GM15510 (cell line): ENCODE results near the gene MCUB.

Source experiments
- POLR2A ChIP-seq: IDR thresholded peaks from 3 replicates; pipeline ENCODE4 v1.6.1; 2011; ENCODE audit warnings: borderline replicate concordance; ENCODE audit not compliant: insufficient read length; ENCODE audit errors: extremely low read depth

The MCUB gene

GRCh38 chr4:109610489-109610888 lies 50.4 kb downstream of the MCUB start:
- no peak for TF ChIP-seq POLR2A

GRCh38 chr4:109611045-109611646 lies 51.1 kb downstream of the MCUB start:
- TF ChIP-seq POLR2A = no peak

GRCh38 chr4:109614015-109614414 lies 54.0 kb downstream of the MCUB start:
- TF ChIP-seq POLR2A = no peak

GRCh38 chr4:109614466-109614865 lies 54.4 kb downstream of the MCUB start:
- no peak for TF ChIP-seq POLR2A

GRCh38 chr4:109615742-109616141 lies 55.7 kb downstream of the MCUB start:
- TF ChIP-seq POLR2A = no peak

- no peak for TF ChIP-seq POLR2A
Measured at GRCh38 chr4:109616243-109616642, 56.2 kb downstream of the MCUB start.

GRCh38 chr4:109622626-109623025 lies 62.6 kb downstream of the MCUB start:
- TF ChIP-seq POLR2A = no peak

- no peak for TF ChIP-seq POLR2A
Measured at GRCh38 chr4:109624536-109624935, 64.5 kb downstream of the MCUB start.

GRCh38 chr4:109627361-109627760 lies 67.3 kb downstream of the MCUB start:
- TF ChIP-seq POLR2A = no peak

- TF ChIP-seq POLR2A = no peak
Measured at GRCh38 chr4:109629775-109630174, 69.7 kb downstream of the MCUB start.

GRCh38 chr4:109631532-109632108 lies 71.6 kb downstream of the MCUB start:
- no peak for TF ChIP-seq POLR2A

GRCh38 chr4:109640644-109641043 lies 80.6 kb downstream of the MCUB start:
- no peak for TF ChIP-seq POLR2A

- TF ChIP-seq POLR2A = no peak
Measured at GRCh38 chr4:109645874-109646710, 86.0 kb downstream of the MCUB start.

- no peak for TF ChIP-seq POLR2A
Measured at GRCh38 chr4:109648266-109648996, 88.4 kb downstream of the MCUB start.

GRCh38 chr4:109648997-109649575 lies 89.0 kb downstream of the MCUB start:
- TF ChIP-seq POLR2A = no peak
